GM23248 (cell line): ENCODE measurements around the gene SRSF12.

Experiments used
- EZH2 ChIP-seq: fragments of 200-600 bp; sonication (generic); IDR thresholded peaks from 2 replicates; pipeline ENCODE4 v1.6.1; 2018; ENCODE audit warnings: antibody characterized with exemption, mild to moderate bottlenecking; ENCODE audit not compliant: insufficient read depth, poor library complexity, severe bottlenecking
- EZH2phosphoT487 ChIP-seq: fragments of 200-600 bp; sonication (generic); IDR thresholded peaks from 2 replicates; pipeline ENCODE4 v1.6.1; 2018; ENCODE audit warnings: antibody characterized with exemption, moderate library complexity, mild to moderate bottlenecking, low read depth; ENCODE audit not compliant: insufficient read depth

DNA sequence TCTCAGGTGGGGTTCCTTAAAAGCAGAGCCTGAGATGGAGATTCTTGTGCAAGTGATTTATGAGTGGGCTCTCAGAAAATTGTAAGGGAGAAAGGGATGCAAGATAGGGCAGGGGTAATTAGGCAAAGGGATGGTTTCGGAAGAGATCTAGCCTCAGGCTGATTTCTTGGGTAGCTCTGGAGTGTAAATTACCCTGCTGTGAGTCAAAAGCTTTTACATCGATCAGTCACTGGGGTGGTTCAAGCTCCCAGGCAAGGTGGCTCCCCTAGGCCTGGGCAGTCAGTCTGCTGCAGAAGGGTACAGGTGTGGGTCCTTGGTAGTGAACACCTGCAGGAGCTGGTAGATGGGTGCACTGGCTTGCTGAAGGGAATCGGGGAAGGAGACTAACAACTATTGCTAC is 16.9 kb upstream of the SRSF12 start:
- TF ChIP-seq EZH2 (no peak), EZH2phosphoT487 (no peak)
